MM.1S (cell line): ENCODE measurements around the gene ROCK2.
"Not testable (repeated sequence)": the region's sequence is repeated elsewhere in the genome, so short reads cannot be mapped to it uniquely, and the experiment has no call there.

ENCODE experiments used
- DNase-seq: peaks from one replicate; pipeline ENCODE4 v3.0.0-alpha.2; 2015
- H2AFZ ChIP-seq: fragments of 300-600 bp; sonication (generic); 2 replicates; pipeline ENCODE4 v1.6.0; 2016; ENCODE audit warnings: antibody characterized with exemption, low read length
- H3F3A ChIP-seq: fragments of 300-600 bp; sonication (generic); 2 replicates; pipeline ENCODE4 v1.6.1; 2016; ENCODE audit warnings: mild to moderate bottlenecking, antibody characterized with exemption, low read length, moderate library complexity, mixed read lengths; ENCODE audit not compliant: insufficient read depth
- H3K27ac ChIP-seq: fragments of 300-600 bp; sonication (generic); 2 replicates; pipeline ENCODE4 v1.5.1; 2016; ENCODE audit warnings: mild to moderate bottlenecking, low read length
- H3K27me3 ChIP-seq: fragments of 300-600 bp; sonication (generic); replicated peaks from 2 replicates; pipeline ENCODE4 v1.6.0; 2016; ENCODE audit warnings: low read length; ENCODE audit not compliant: insufficient read depth
- H3K36me3 ChIP-seq: fragments of 300-600 bp; sonication (generic); replicated peaks from 2 replicates; pipeline ENCODE4 v1.6.1; 2016; ENCODE audit warnings: mild to moderate bottlenecking, low read length, mixed read lengths; ENCODE audit not compliant: insufficient read depth
- H3K4me1 ChIP-seq: fragments of 300-600 bp; sonication (generic); 2 replicates; pipeline ENCODE4 v1.6.1; 2016; ENCODE audit warnings: low read length, mixed read lengths
- H3K4me2 ChIP-seq: fragments of 300-600 bp; sonication (generic); 2 replicates; pipeline ENCODE4 v1.6.0; 2016; ENCODE audit warnings: low read depth, low read length
- H3K4me3 ChIP-seq: fragments of 300-600 bp; sonication (generic); 2 replicates; pipeline ENCODE4 v1.5.1; 2016; ENCODE audit warnings: low read length, mixed read lengths
- H3K79me2 ChIP-seq: fragments of 300-600 bp; sonication (generic); 2 replicates; pipeline ENCODE4 v1.6.1; 2016; ENCODE audit warnings: mixed run types, low read length, mixed read lengths
- H3K9ac ChIP-seq: fragments of 300-600 bp; sonication (generic); 2 replicates; pipeline ENCODE4 v1.6.1; 2016; ENCODE audit warnings: low read length, mixed read lengths
- H3K9me2 ChIP-seq: fragments of 300-600 bp; sonication (generic); replicated peaks from 2 replicates; pipeline ENCODE4 v1.6.1; 2016; ENCODE audit warnings: mild to moderate bottlenecking, low read length, mixed read lengths; ENCODE audit not compliant: insufficient read depth
- H3K9me3 ChIP-seq: fragments of 300-600 bp; sonication (generic); replicated peaks from 2 replicates; pipeline ENCODE4 v1.6.1; 2016; ENCODE audit warnings: mild to moderate bottlenecking, low read length, mixed read lengths; ENCODE audit not compliant: insufficient read depth
- H4K20me1 ChIP-seq: fragments of 300-600 bp; sonication (generic); 2 replicates; pipeline ENCODE4 v1.6.1; 2016; ENCODE audit warnings: mild to moderate bottlenecking, low read length, moderate library complexity, mixed read lengths; ENCODE audit not compliant: insufficient read depth
- CTCF ChIP-seq: fragments of 300-600 bp; sonication (generic); IDR thresholded peaks from 2 replicates; pipeline ENCODE4 v1.5.1; 2016; ENCODE audit warnings: antibody characterized with exemption, low read length, mixed read lengths
- EZH2 ChIP-seq: fragments of 300-600 bp; sonication (generic); optimal IDR thresholded peaks from 2 replicates; pipeline ENCODE3; 2017; ENCODE audit warnings: low read depth, mild to moderate bottlenecking, antibody characterized with exemption, low read length, mixed read lengths
- EZH2phosphoT487 ChIP-seq: fragments of 300-600 bp; sonication (generic); IDR thresholded peaks from 2 replicates; pipeline ENCODE4 v1.6.1; 2018; ENCODE audit warnings: antibody characterized with exemption, low read length

Gene ROCK2

GRCh38 chr2:11168488-11168887 lies 175.9 kb downstream of the ROCK2 start:
- no peaks in the 10 kb centered on the region for H3F3A ChIP-seq
- no peaks in the 10 kb centered on the region for H3K9me2 ChIP-seq
- no peaks in the 10 kb centered on the region for H4K20me1 ChIP-seq
- H3K4me1 ChIP-seq = no peaks in the 10 kb centered on the region
- H3K4me3 ChIP-seq = no peak overlapping the region
- no peak overlapping the region for H3K4me2 ChIP-seq
- no peak overlapping the region for H2AFZ ChIP-seq
- no peak overlapping the region for H3K27ac ChIP-seq
- H3K9me3 ChIP-seq = no peaks in the 10 kb centered on the region
- H3K79me2 ChIP-seq = no peaks in the 10 kb centered on the region
- no peak for TF ChIP-seq EZH2phosphoT487
- H3K27me3 ChIP-seq = no peaks in the 10 kb centered on the region
- no peak for DNase-seq
- no peak overlapping the region for H3K9ac ChIP-seq
- H3K36me3 ChIP-seq = no peaks in the 10 kb centered on the region

- no peaks in the 10 kb centered on the region for H4K20me1 ChIP-seq
- H3K4me3 ChIP-seq = no peak overlapping the region
- no peak for TF ChIP-seq EZH2
- no peak for TF ChIP-seq EZH2phosphoT487
- no peak for TF ChIP-seq CTCF
- no peak overlapping the region for H3K9ac ChIP-seq
- no peaks in the 10 kb centered on the region for H3K36me3 ChIP-seq
- H3K27me3 ChIP-seq = no peaks in the 10 kb centered on the region
- no peaks in the 10 kb centered on the region for H3K9me2 ChIP-seq
- H3K4me2 ChIP-seq = no peak overlapping the region
- no peak overlapping the region for H2AFZ ChIP-seq
- H3K4me1 ChIP-seq = 0 out of 2 replicates have a peak, but pooled peaks cover under 1% of the 10 kb centered on the region
- H3F3A ChIP-seq = no peaks in the 10 kb centered on the region; the same call in 1 of the 2 replicates
- DNase-seq = no peak
- H3K79me2 ChIP-seq = no peaks in the 10 kb centered on the region
- no peaks in the 10 kb centered on the region for H3K9me3 ChIP-seq
- no peak overlapping the region for H3K27ac ChIP-seq
Measured at GRCh38 chr2:11166476-11166875, 178.0 kb downstream of the ROCK2 start.

DNA sequence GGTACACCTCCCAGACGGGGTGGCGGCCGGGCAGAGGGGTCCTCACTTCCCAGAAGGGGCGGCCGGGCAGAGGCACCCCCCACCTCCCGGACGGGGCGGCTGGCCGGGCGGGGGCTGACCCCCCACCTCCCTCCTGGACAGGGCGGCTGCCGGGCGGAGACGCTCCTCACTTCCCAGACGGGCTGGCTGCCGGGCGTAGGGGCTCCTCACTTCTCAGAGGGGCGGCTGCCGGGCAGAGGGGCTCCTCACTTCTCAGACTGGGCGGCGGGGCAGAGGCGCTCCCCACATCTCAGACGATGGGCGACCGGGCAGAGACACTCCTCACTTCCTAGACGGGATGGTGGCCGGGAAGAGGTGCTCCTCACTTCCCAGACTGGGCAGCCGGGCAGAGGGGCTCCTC lies 179.4 kb downstream of the ROCK2 start:
- H3K27ac ChIP-seq, H3K79me2 ChIP-seq, H3K4me3 ChIP-seq, DNase-seq, H3K27me3 ChIP-seq, H3F3A ChIP-seq, H3K4me2 ChIP-seq, H3K9me2 ChIP-seq, H2AFZ ChIP-seq, H3K9me3 ChIP-seq, H4K20me1 ChIP-seq, H3K9ac ChIP-seq, H3K36me3 ChIP-seq: not testable (repeated sequence)
- peaks cover 13% of the 10 kb centered on the region for H3K4me1 ChIP-seq

GRCh38 chr2:11163439-11164317 lies 180.8 kb downstream of the ROCK2 start:
- H3F3A ChIP-seq = peaks cover 11% of the 10 kb centered on the region
- H3K4me3 ChIP-seq = no peak overlapping the region
- peaks cover 13% of the 10 kb centered on the region for H3K4me1 ChIP-seq
- H3K9me3 ChIP-seq = no peaks in the 10 kb centered on the region
- H3K9ac ChIP-seq = no peak overlapping the region
- no peaks in the 10 kb centered on the region for H3K9me2 ChIP-seq
- H3K27ac ChIP-seq = no peak overlapping the region
- no peaks in the 10 kb centered on the region for H4K20me1 ChIP-seq
- H2AFZ ChIP-seq = no peak overlapping the region
- no peak for DNase-seq
- TF ChIP-seq CTCF (no peak), EZH2phosphoT487 (no peak), EZH2 (no peak)
- H3K36me3 ChIP-seq = no peaks in the 10 kb centered on the region
- no peaks in the 10 kb centered on the region for H3K27me3 ChIP-seq
- no peak overlapping the region for H3K4me2 ChIP-seq
- H3K79me2 ChIP-seq = no peaks in the 10 kb centered on the region
